Activated naive CD4-positive, alpha-beta T cell treated with anti-CD3 and anti-CD28 coated beads, Interleukin-2, amount 50 U/mL, for 72 hours (primary cell): ENCODE data around the gene NRP1. TPM values are rescaled to one million over a fixed set of nuclear protein-coding genes. Genes with fewer than 3 reads are reported as not detected.

Experiments used
- ATAC-seq, 2 donors: fragments of 150-1000 bp; cut with Tn5 transposase; 2 replicates each; pipeline ENCODE4 v1.10.0; 2021; ENCODE audit warnings: mild to moderate bottlenecking in 2 of 2, moderate library complexity in 2 of 2
- DNase-seq, 2 donors: peaks; one replicate each; pipeline ENCODE4 v3.0.0; 2021 to 2022; ENCODE audit warnings: low spot score in 2 of 2
- H3K27ac Mint-ChIP-seq, 2 donors: one replicate each; pipeline ENCODE4 v1.8.0; 2022; ENCODE audit warnings: mild to moderate bottlenecking in 2 of 2, mixed read lengths in 2 of 2
- H3K36me3 Mint-ChIP-seq, 2 donors: one replicate each; pipeline ENCODE4 v1.8.0; 2022; ENCODE audit warnings: mixed read lengths in 2 of 2
- H3K9me3 Mint-ChIP-seq, 2 donors: one replicate each; pipeline ENCODE4 v1.8.0; 2022; ENCODE audit warnings: mixed read lengths in 2 of 2
- total RNA-seq, 2 donors: library from RNA; stranded (reverse); gene quantifications; one replicate each; pipeline ENCODE4 v1.2.3, GENCODE V29; 2022

Gene NRP1
- total RNA-seq, 2 donors from 2014 or later = 0.21 to 0.30 TPM

- H3K9me3 Mint-ChIP-seq = peaks cover 4% of the 10 kb centered on the region in 2 donors
- DNase-seq (no peak), ATAC-seq (no peak)
- H3K27ac Mint-ChIP-seq = no peak overlapping the region
- peaks cover 5 to 12% of the 10 kb centered on the region in 2 donors for H3K36me3 Mint-ChIP-seq
Observed at GRCh38 chr10:33245343-33245742, 89.1 kb downstream of the NRP1 start.

GRCh38 chr10:33244354-33244967 lies 90.0 kb downstream of the NRP1 start:
- DNase-seq (no peak), ATAC-seq (no peak)
- Mint-ChIP-seq H3K9me3 (no peaks in the 10 kb centered on the region), H3K27ac (no peak overlapping the region), H3K36me3 (peaks cover 0 to 6% of the 10 kb centered on the region in 2 donors)

- no peaks in the 10 kb centered on the region for H3K9me3 Mint-ChIP-seq
- DNase-seq (no peak), ATAC-seq (no peak)
Observed at GRCh38 chr10:33243703-33244102, 90.8 kb downstream of the NRP1 start.

GRCh38 chr10:33242931-33243330 lies 91.5 kb downstream of the NRP1 start:
- H3K9me3 Mint-ChIP-seq = no peaks in the 10 kb centered on the region
- ATAC-seq (no peak), DNase-seq (no peak)
- peaks cover 0 to 6% of the 10 kb centered on the region in 2 donors for H3K36me3 Mint-ChIP-seq
- no peak overlapping the region for H3K27ac Mint-ChIP-seq

More at GRCh38 chr10:33243703-33244102, 90.8 kb downstream of the NRP1 start:
- Mint-ChIP-seq H3K27ac (no peak overlapping the region), H3K36me3 (peaks cover 0 to 6% of the 10 kb centered on the region in 2 donors)

GRCh38 chr10:33241351-33241750 lies 93.1 kb downstream of the NRP1 start:
- DNase-seq = no peak
- ATAC-seq = no peak
- Mint-ChIP-seq H3K36me3 (no peaks in the 10 kb centered on the region), H3K27ac (no peak overlapping the region), H3K9me3 (no peaks in the 10 kb centered on the region)

- Mint-ChIP-seq H3K36me3 (no peaks in the 10 kb centered on the region), H3K9me3 (no peaks in the 10 kb centered on the region), H3K27ac (no peak overlapping the region)
- no peak for ATAC-seq
- DNase-seq = no peak
Observed at GRCh38 chr10:33240931-33241330, 93.5 kb downstream of the NRP1 start.

- Mint-ChIP-seq H3K9me3 (no peaks in the 10 kb centered on the region), H3K36me3 (no peaks in the 10 kb centered on the region), H3K27ac (no peak overlapping the region)
- ATAC-seq (no peak), DNase-seq (no peak)
Observed at GRCh38 chr10:33240258-33240657, 94.2 kb downstream of the NRP1 start.

GRCh38 chr10:33239257-33239656 lies 95.2 kb downstream of the NRP1 start:
- H3K9me3 Mint-ChIP-seq = no peaks in the 10 kb centered on the region
- H3K36me3 Mint-ChIP-seq = no peaks in the 10 kb centered on the region
- DNase-seq (no peak), ATAC-seq (no peak)
- H3K27ac Mint-ChIP-seq = no peak overlapping the region

- Mint-ChIP-seq H3K27ac (no peak overlapping the region), H3K9me3 (no peaks in the 10 kb centered on the region), H3K36me3 (no peaks in the 10 kb centered on the region)
- DNase-seq (no peak), ATAC-seq (no peak)
Observed at GRCh38 chr10:33238643-33239042, 95.8 kb downstream of the NRP1 start.

- DNase-seq = no peak
- no peaks in the 10 kb centered on the region for H3K36me3 Mint-ChIP-seq
- ATAC-seq = no peak
- no peak overlapping the region for H3K27ac Mint-ChIP-seq
- no peaks in the 10 kb centered on the region for H3K9me3 Mint-ChIP-seq
Observed at GRCh38 chr10:33237736-33238624, 96.5 kb downstream of the NRP1 start.

- H3K36me3 Mint-ChIP-seq = no peaks in the 10 kb centered on the region
- H3K9me3 Mint-ChIP-seq = no peaks in the 10 kb centered on the region
- ATAC-seq (no peak), DNase-seq (no peak)
- no peak overlapping the region for H3K27ac Mint-ChIP-seq
Observed at GRCh38 chr10:33236916-33237315, 97.6 kb downstream of the NRP1 start.

GRCh38 chr10:33235951-33236350 lies 98.5 kb downstream of the NRP1 start:
- ATAC-seq (no peak), DNase-seq (no peak)
- H3K9me3 Mint-ChIP-seq = no peaks in the 10 kb centered on the region
- no peak overlapping the region for H3K27ac Mint-ChIP-seq
- no peaks in the 10 kb centered on the region for H3K36me3 Mint-ChIP-seq

GRCh38 chr10:33235251-33235884 lies 99.1 kb downstream of the NRP1 start:
- ATAC-seq (no peak), DNase-seq (no peak)

GRCh38 chr10:33234831-33235237 lies 99.6 kb downstream of the NRP1 start:
- Mint-ChIP-seq H3K9me3 (no peaks in the 10 kb centered on the region), H3K27ac (no peak overlapping the region), H3K36me3 (no peaks in the 10 kb centered on the region)
- ATAC-seq = no peak
- no peak for DNase-seq

More at GRCh38 chr10:33235251-33235884, 99.1 kb downstream of the NRP1 start:
- Mint-ChIP-seq H3K27ac (no peak overlapping the region), H3K9me3 (no peaks in the 10 kb centered on the region), H3K36me3 (no peaks in the 10 kb centered on the region)

GRCh38 chr10:33233635-33234034 lies 100.8 kb downstream of the NRP1 start:
- Mint-ChIP-seq H3K36me3 (no peaks in the 10 kb centered on the region), H3K27ac (no peak overlapping the region), H3K9me3 (no peaks in the 10 kb centered on the region)
- DNase-seq (no peak), ATAC-seq (no peak)

GRCh38 chr10:33233221-33233620 lies 101.2 kb downstream of the NRP1 start:
- H3K9me3 Mint-ChIP-seq = no peaks in the 10 kb centered on the region
- no peak for ATAC-seq

GRCh38 chr10:33231621-33232350 lies 102.7 kb downstream of the NRP1 start:
- ATAC-seq (no peak), DNase-seq (no peak)
- Mint-ChIP-seq H3K36me3 (no peaks in the 10 kb centered on the region), H3K27ac (no peak overlapping the region), H3K9me3 (no peaks in the 10 kb centered on the region)

More at GRCh38 chr10:33233221-33233620, 101.2 kb downstream of the NRP1 start:
- Mint-ChIP-seq H3K27ac (no peak overlapping the region), H3K36me3 (no peaks in the 10 kb centered on the region)
- DNase-seq = no peak
